OCI-LY1 (cell line): ENCODE results near the gene HGD.

Experiments
- H2AFZ ChIP-seq: fragments of 200-600 bp; sonication (generic), shearing (Covaris generic); 2 replicates; pipeline ENCODE4 v1.6.0; 2014; ENCODE audit warnings: antibody characterized with exemption, mild to moderate bottlenecking, low read length
- H3F3A ChIP-seq: fragments of 200-600 bp; sonication (generic), shearing (Covaris generic); 2 replicates; pipeline ENCODE4 v1.6.0; 2014; ENCODE audit warnings: mild to moderate bottlenecking, antibody characterized with exemption, low read length, moderate library complexity; ENCODE audit not compliant: insufficient read depth
- H3K27ac ChIP-seq: fragments of 200-600 bp; sonication (generic); 2 replicates; pipeline ENCODE4 v1.5.1; 2014; ENCODE audit warnings: low read length, mixed run types, mild to moderate bottlenecking, low read depth; ENCODE audit not compliant: poor library complexity, severe bottlenecking
- H3K27me3 ChIP-seq: fragments of 200-600 bp; sonication (generic); 2 replicates; pipeline ENCODE4 v1.6.0; 2014; ENCODE audit warnings: antibody characterized with exemption, mild to moderate bottlenecking, low read length, moderate library complexity; ENCODE audit not compliant: insufficient read depth
- H3K36me3 ChIP-seq: fragments of 200-600 bp; sonication (generic); 2 replicates; pipeline ENCODE4 v1.6.1; 2014; ENCODE audit warnings: mild to moderate bottlenecking, antibody characterized with exemption, low read length, moderate library complexity, mixed read lengths; ENCODE audit not compliant: insufficient read depth
- H3K4me1 ChIP-seq: fragments of 200-600 bp; sonication (generic); 2 replicates; pipeline ENCODE4 v1.5.1; 2014; ENCODE audit warnings: mild to moderate bottlenecking, low read length, moderate library complexity; ENCODE audit not compliant: insufficient read depth, severe bottlenecking
- H3K4me2 ChIP-seq: fragments of 200-600 bp; sonication (generic), shearing (Covaris generic); 2 replicates; pipeline ENCODE4 v1.6.1; 2014; ENCODE audit warnings: low read length
- H3K4me3 ChIP-seq: fragments of 200-600 bp; sonication (generic); 2 replicates; pipeline ENCODE4 v1.5.1; 2014; ENCODE audit warnings: low read length, low read depth, mild to moderate bottlenecking, mixed read lengths; ENCODE audit not compliant: poor library complexity, severe bottlenecking
- H3K79me2 ChIP-seq: fragments of 200-600 bp; shearing (Covaris generic); 2 replicates; pipeline ENCODE4 v1.6.1; 2016; ENCODE audit warnings: mixed run types, low read length, mixed read lengths; ENCODE audit not compliant: insufficient read depth
- H3K9ac ChIP-seq: fragments of 200-600 bp; sonication (generic), shearing (Covaris generic); 2 replicates; pipeline ENCODE4 v1.6.1; 2014; ENCODE audit warnings: mild to moderate bottlenecking, low read length, mixed read lengths
- H3K9me2 ChIP-seq: fragments of 200-600 bp; sonication (generic), shearing (Covaris generic); 2 replicates; pipeline ENCODE4 v1.6.1; 2014; ENCODE audit warnings: low read depth, mild to moderate bottlenecking, low read length, mixed read lengths
- H3K9me3 ChIP-seq: fragments of 200-600 bp; shearing (Covaris generic); 2 replicates; pipeline ENCODE4 v1.6.1; 2014; ENCODE audit warnings: low read length, mixed read lengths
- H4K20me1 ChIP-seq: fragments of 200-600 bp; sonication (generic), shearing (Covaris generic); 2 replicates; pipeline ENCODE4 v1.6.0; 2016; ENCODE audit warnings: mild to moderate bottlenecking, low read length; ENCODE audit not compliant: insufficient read depth
- CTCF ChIP-seq: fragments of 200-600 bp; sonication (generic), shearing (Covaris generic); IDR thresholded peaks from 2 replicates; pipeline ENCODE4 v1.5.1; 2017; ENCODE audit warnings: mild to moderate bottlenecking, antibody characterized with exemption, low read length, moderate library complexity, mixed read lengths
- EZH2 ChIP-seq: fragments of 200-600 bp; sonication (generic), shearing (Covaris generic); IDR thresholded peaks from 2 replicates; pipeline ENCODE4 v1.8.0; 2017; ENCODE audit warnings: borderline replicate concordance, mixed run types, mild to moderate bottlenecking, antibody characterized with exemption, low read length, moderate library complexity, mixed read lengths

HGD gene

GRCh38 chr3:120645083-120645845 is 36.8 kb downstream of the HGD start:
- Histone ChIP-seq H3K9ac (no peak overlapping the region), H3K27ac (no peak overlapping the region), H3K4me1 (no peaks in the 10 kb centered on the region), H3K9me2 (no peaks in the 10 kb centered on the region), H3K79me2 (no peaks in the 10 kb centered on the region), H3F3A (no peaks in the 10 kb centered on the region), H3K4me2 (no peak overlapping the region), H3K36me3 (no peaks in the 10 kb centered on the region), H3K27me3 (no peaks in the 10 kb centered on the region), H2AFZ (no peak overlapping the region), H3K9me3 (no peaks in the 10 kb centered on the region), H4K20me1 (no peaks in the 10 kb centered on the region), H3K4me3 (no peak overlapping the region)
- TF ChIP-seq CTCF = no peak

- no peak overlapping the region for H2AFZ ChIP-seq
Measured at GRCh38 chr3:120642368-120642948, 39.6 kb downstream of the HGD start.

GRCh38 chr3:120641696-120642246 is 40.3 kb downstream of the HGD start:
- Histone ChIP-seq H3K36me3 (no peaks in the 10 kb centered on the region), H3K9me3 (no peaks in the 10 kb centered on the region), H3F3A (no peaks in the 10 kb centered on the region), H3K4me3 (no peak overlapping the region), H3K4me1 (no peaks in the 10 kb centered on the region), H3K79me2 (no peaks in the 10 kb centered on the region), H3K27me3 (no peaks in the 10 kb centered on the region), H3K27ac (no peak overlapping the region), H4K20me1 (no peaks in the 10 kb centered on the region), H3K9ac (no peak overlapping the region), H3K4me2 (no peak overlapping the region), H2AFZ (no peak overlapping the region), H3K9me2 (no peaks in the 10 kb centered on the region)
- no peak for TF ChIP-seq CTCF
- TF ChIP-seq EZH2 = no peak

More at GRCh38 chr3:120642368-120642948, 39.6 kb downstream of the HGD start:
- no peaks in the 10 kb centered on the region for H4K20me1 ChIP-seq
- TF ChIP-seq EZH2 (no peak), CTCF (no peak)
- H3K9me2 ChIP-seq = no peaks in the 10 kb centered on the region
- no peaks in the 10 kb centered on the region for H3K27me3 ChIP-seq
- H3K9me3 ChIP-seq = no peaks in the 10 kb centered on the region
- H3K9ac ChIP-seq = no peak overlapping the region
- H3K36me3 ChIP-seq = no peaks in the 10 kb centered on the region
- no peak overlapping the region for H3K4me3 ChIP-seq
- no peaks in the 10 kb centered on the region for H3F3A ChIP-seq
- no peak overlapping the region for H3K27ac ChIP-seq
- H3K79me2 ChIP-seq = no peaks in the 10 kb centered on the region
- no peaks in the 10 kb centered on the region for H3K4me1 ChIP-seq
- H3K4me2 ChIP-seq = no peak overlapping the region
